ES-I3 (cell line): ENCODE data around the gene RUNX1.
"Not testable (repeated sequence)": the region's sequence is repeated elsewhere in the genome, so short reads cannot be mapped to it uniquely, and the experiment has no call there.

Experiments
- H3K36me3 ChIP-seq: 2 replicates; pipeline ENCODE4 v1.6.1; 2013; ENCODE audit warnings: mild to moderate bottlenecking, low read length, control low read depth, moderate library complexity; ENCODE audit not compliant: insufficient read depth
- H3K4me1 ChIP-seq: 2 replicates; pipeline ENCODE4 v1.6.1; 2013; ENCODE audit warnings: mild to moderate bottlenecking, control low read depth, low read length; ENCODE audit not compliant: insufficient read depth
- H3K9ac ChIP-seq: 2 replicates; pipeline ENCODE4 v1.6.1; 2013; ENCODE audit warnings: low read depth, mild to moderate bottlenecking, low read length, moderate library complexity
- H3K9me3 ChIP-seq: 2 replicates; pipeline ENCODE4 v1.6.1; 2013; ENCODE audit warnings: mild to moderate bottlenecking, low read length, moderate library complexity; ENCODE audit not compliant: control insufficient read depth, insufficient read depth

RUNX1 gene

GRCh38 chr21:34962136-34962535 is 87.0 kb downstream of the RUNX1 start:
- H3K9me3 ChIP-seq, result no peaks in the 10 kb centered on the region
- H3K36me3 ChIP-seq, result no peaks in the 10 kb centered on the region

GRCh38 chr21:34960687-34961086 is 88.4 kb downstream of the RUNX1 start:
- no peaks in the 10 kb centered on the region for H3K9me3 ChIP-seq
- no peaks in the 10 kb centered on the region for H3K36me3 ChIP-seq
- no peaks in the 10 kb centered on the region for H3K4me1 ChIP-seq
- H3K9ac ChIP-seq, result no peak overlapping the region

More at GRCh38 chr21:34962136-34962535, 87.0 kb downstream of the RUNX1 start:
- Histone ChIP-seq H3K4me1 (no peaks in the 10 kb centered on the region), H3K9ac (no peak overlapping the region)

DNA sequence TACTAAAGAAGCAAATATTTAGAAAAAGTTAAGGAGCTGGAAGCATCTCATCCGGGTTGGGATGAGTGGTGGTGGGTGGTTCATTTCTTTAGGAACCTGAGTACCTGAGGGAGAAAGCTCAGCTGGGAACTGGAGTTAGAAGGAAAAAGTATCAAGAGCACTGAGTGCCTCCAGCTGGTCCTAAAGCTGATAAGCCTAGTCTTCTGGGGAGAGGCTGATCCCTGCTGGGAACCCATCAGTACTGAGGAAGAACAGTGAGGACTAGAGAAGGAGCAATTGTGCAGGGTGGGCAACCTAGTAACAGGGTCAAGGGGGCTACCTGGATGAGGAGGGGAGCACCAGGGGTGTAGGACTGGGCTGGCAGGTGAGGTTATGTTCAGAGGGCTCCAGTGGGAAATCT is 89.5 kb downstream of the RUNX1 start:
- no peak overlapping the region for H3K9ac ChIP-seq
- H3K36me3 ChIP-seq, result no peaks in the 10 kb centered on the region
- H3K9me3 ChIP-seq, result no peaks in the 10 kb centered on the region
- no peaks in the 10 kb centered on the region for H3K4me1 ChIP-seq

DNA sequence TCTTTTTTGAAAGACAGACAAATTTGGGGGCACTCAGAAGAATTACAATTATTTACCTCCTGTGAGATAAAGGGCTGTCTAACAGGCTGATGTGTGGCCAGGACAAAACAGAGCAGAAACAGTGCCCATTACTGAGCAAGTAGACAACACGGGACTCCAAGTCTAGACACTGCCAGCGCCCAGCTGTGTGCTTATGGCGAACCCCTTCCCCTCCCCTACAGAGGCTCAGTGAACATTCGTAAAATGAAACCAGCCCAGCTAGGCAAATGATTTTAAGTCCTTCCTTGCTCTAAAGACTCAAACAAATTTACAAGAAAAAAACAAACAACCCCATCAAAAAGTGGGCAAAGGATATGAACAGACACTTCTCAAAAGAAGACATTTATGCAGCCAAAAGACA is 91.1 kb downstream of the RUNX1 start:
- H3K9me3 ChIP-seq, result no peaks in the 10 kb centered on the region
- H3K4me1 ChIP-seq, result no peaks in the 10 kb centered on the region
- no peaks in the 10 kb centered on the region for H3K36me3 ChIP-seq
- H3K9ac ChIP-seq, result no peak overlapping the region

GRCh38 chr21:34956416-34957316 is 92.4 kb downstream of the RUNX1 start:
- Histone ChIP-seq H3K4me1 (peaks cover 6% of the 10 kb centered on the region; the same call in 1 of the 2 replicates), H3K36me3 (no peaks in the 10 kb centered on the region), H3K9ac (no peak overlapping the region), H3K9me3 (no peaks in the 10 kb centered on the region)

DNA sequence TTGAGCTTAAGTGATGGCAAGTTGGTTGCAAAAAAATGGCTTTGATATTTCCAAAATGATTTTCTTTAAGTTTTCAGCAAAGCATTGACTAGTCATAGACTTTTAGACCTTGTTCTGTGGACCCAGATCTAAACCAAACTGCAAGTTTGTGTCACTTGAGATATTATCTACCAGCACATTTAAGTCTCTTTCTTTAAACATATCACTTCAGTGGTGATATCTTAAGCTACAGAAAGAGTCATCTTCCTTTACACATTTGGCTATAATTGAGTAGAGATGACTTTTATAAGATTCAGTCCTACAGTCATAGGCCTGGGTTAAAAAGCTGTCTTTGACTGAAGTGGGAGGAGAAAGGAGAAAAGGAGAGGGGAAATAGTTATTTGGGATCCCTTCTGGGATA is 95.2 kb downstream of the RUNX1 start:
- peaks cover 6% of the 10 kb centered on the region; the same call in 1 of the 2 replicates for H3K4me1 ChIP-seq
- no peaks in the 10 kb centered on the region for H3K9me3 ChIP-seq
- no peak overlapping the region for H3K9ac ChIP-seq
- no peaks in the 10 kb centered on the region for H3K36me3 ChIP-seq

DNA sequence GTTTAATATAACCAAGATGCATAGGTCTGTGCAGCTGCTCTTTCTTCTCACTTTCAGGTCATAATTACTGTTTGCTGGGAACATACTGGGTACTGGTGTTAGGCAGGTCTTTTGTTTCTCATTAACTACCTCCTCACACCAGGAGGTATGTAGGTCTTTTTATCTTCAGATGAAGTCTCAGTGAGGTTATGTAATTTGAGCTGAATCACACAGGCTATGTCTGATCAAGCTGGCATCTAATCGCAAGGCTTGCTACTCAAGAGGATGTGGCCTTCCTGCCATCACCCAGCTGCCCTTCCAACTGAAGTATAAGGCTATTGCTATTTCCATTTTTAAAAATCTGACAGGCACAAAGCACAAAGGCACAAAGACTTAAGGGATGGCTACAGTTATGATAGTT is 96.4 kb downstream of the RUNX1 start:
- Histone ChIP-seq H3K4me1 (peaks cover 6% of the 10 kb centered on the region; the same call in 1 of the 2 replicates), H3K36me3 (no peaks in the 10 kb centered on the region), H3K9ac (no peak overlapping the region), H3K9me3 (no peaks in the 10 kb centered on the region)

- not testable (repeated sequence) for H3K9me3 ChIP-seq, H3K4me1 ChIP-seq, H3K36me3 ChIP-seq, H3K9ac ChIP-seq
These were observed 97.2 kb downstream of the RUNX1 start for GRCh38 chr21:34951868-34952267.

GRCh38 chr21:34950980-34951379 is 98.1 kb downstream of the RUNX1 start:
- Histone ChIP-seq H3K9ac (no peak overlapping the region), H3K4me1 (peaks cover 6% of the 10 kb centered on the region; the same call in 1 of the 2 replicates), H3K36me3 (no peaks in the 10 kb centered on the region), H3K9me3 (no peaks in the 10 kb centered on the region)

- H3K4me1 ChIP-seq, result peaks cover 6% of the 10 kb centered on the region; the same call in 1 of the 2 replicates
- H3K9me3 ChIP-seq, result no peaks in the 10 kb centered on the region
- H3K36me3 ChIP-seq, result no peaks in the 10 kb centered on the region
- H3K9ac ChIP-seq, result no peak overlapping the region
These were observed 99.6 kb downstream of the RUNX1 start for GRCh38 chr21:34949499-34949898.

DNA sequence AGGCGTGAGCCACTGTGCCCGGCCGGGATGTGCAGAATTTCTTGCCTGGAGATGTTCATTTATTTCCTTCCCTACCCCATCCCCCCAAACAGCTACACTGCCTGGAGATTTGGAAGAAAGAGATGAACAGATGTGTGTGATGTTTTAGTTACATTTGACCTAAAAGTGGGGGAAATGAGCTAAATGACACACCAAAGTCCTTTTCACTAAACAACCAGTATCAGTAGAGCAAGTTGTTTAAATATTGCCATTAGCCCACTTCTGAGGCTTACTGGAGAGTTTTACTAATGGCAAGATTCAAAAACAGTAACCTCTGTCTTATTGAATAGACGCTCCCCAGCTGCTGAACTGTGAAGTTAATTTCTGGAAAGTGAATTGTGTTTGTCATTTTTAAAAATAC is 100.1 kb downstream of the RUNX1 start:
- H3K4me1 ChIP-seq, result peaks cover 6% of the 10 kb centered on the region; the same call in 1 of the 2 replicates
- no peaks in the 10 kb centered on the region for H3K36me3 ChIP-seq
- no peaks in the 10 kb centered on the region for H3K9me3 ChIP-seq

GRCh38 chr21:34948157-34948556 is 100.9 kb downstream of the RUNX1 start:
- Histone ChIP-seq H3K9me3 (no peaks in the 10 kb centered on the region), H3K9ac (no peak overlapping the region)

More for the DNA sequence above, 100.1 kb downstream of the RUNX1 start:
- no peak overlapping the region for H3K9ac ChIP-seq

DNA sequence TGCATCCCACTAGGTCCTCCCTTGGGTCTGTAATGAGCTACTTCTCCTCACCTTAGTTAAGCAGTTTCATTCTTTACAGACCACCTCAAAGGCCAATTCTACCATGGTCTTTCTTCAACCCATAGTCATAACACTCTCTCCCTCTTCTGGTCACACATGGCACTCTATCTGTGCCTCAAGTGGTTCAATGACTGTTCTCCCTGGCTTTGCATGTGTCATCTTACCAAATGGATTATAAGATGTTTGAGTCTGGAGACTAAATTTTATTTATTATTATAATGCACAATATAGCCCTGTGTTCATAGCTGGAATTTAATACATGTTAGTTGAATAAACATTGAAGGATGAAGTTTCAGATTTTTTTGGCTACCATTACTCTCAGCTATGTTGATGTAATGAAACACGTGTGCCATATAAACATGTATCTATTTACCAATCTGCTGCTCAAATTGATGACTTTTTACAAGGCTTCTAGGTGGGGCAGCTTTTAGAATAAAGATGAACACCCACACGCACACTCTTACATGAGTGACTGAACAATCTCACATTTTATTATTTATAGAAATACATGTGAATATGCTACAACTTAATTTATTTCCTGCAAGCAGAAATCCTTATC is 102.1 kb downstream of the RUNX1 start:
- Histone ChIP-seq H3K9ac (no peak overlapping the region), H3K4me1 (no peaks in the 10 kb centered on the region), H3K9me3 (no peaks in the 10 kb centered on the region), H3K36me3 (no peaks in the 10 kb centered on the region)

More at GRCh38 chr21:34948157-34948556, 100.9 kb downstream of the RUNX1 start:
- Histone ChIP-seq H3K36me3 (no peaks in the 10 kb centered on the region), H3K4me1 (peaks cover 6% of the 10 kb centered on the region; the same call in 1 of the 2 replicates)

GRCh38 chr21:34946385-34946840 is 102.7 kb downstream of the RUNX1 start:
- Histone ChIP-seq H3K9me3 (no peaks in the 10 kb centered on the region), H3K4me1 (no peaks in the 10 kb centered on the region), H3K36me3 (no peaks in the 10 kb centered on the region), H3K9ac (no peak overlapping the region)

DNA sequence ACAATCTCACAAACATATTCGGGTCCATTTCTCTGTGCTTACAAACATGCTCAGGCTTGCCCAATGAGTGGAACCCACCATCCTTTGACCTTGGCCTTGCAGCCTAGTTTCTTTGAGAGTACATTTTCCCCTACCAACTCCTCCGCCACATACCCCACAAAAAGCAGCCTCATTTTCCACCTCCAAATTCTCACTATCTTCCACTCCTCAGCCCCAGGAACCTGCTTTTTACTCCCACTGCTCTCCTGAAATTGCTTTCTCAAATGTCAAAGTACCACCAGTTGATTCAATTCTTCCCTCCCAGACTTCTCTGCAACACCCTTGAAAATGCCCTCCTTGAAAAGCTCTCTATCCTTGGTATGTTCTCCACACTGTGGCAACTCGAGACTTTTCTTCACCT is 103.8 kb downstream of the RUNX1 start:
- H3K9me3 ChIP-seq, result no peaks in the 10 kb centered on the region
- 0 out of 2 replicates have a peak, but pooled peaks cover 3% of the 10 kb centered on the region for H3K4me1 ChIP-seq
- no peaks in the 10 kb centered on the region for H3K36me3 ChIP-seq
- no peak overlapping the region for H3K9ac ChIP-seq
